Purkinje cell (primary cell): ENCODE results near the gene HINFP. TPM values are rescaled to one million over a fixed set of nuclear protein-coding genes. Genes with fewer than 3 reads are reported as not detected.

Experiments
- polyA plus RNA-seq: library from polyadenylated mRNA; unstranded; fragments of >200 nt; fragmentation: Nextera tagmentation; gene quantifications from 2 replicates; pipeline ENCODE4 v1.2.1, GENCODE V29; 2014

The HINFP gene
- polyA plus RNA-seq: 4.5 and 4.8 TPM in 2 replicates

GRCh38 chr11:119121008-119121810 lies at the start of gene HINFP:
Gene HINFP (plus strand): TSS chr11:119121580. CDS start chr11:119126945, 5,365 bp downstream.

GRCh38 chr11:119084663-119085436 lies 36.5 kb upstream of the HINFP start, which contains the start of gene HMBS:
Gene HMBS (plus strand): TSS chr11:119084881. CDS start chr11:119085034, 153 bp downstream.

GRCh38 chr11:119101759-119102423 lies 19.5 kb upstream of the HINFP start, which contains the start of gene DPAGT1:
Gene DPAGT1 (minus strand): TSS chr11:119101853. CDS start chr11:119101655, 198 bp downstream.

GRCh38 chr11:119106564-119107537 lies 14.5 kb upstream of the HINFP start, which contains the start of gene C2CD2L:
Gene C2CD2L (plus strand): TSS chr11:119107344. CDS start chr11:119107742, 398 bp downstream.

GRCh38 chr11:119149018-119149785 lies 27.8 kb downstream of the HINFP start, which contains the start of gene ABCG4:
Gene ABCG4 (plus strand): TSS chr11:119149052. CDS start chr11:119149966, 914 bp downstream.

GRCh38 chr11:119168471-119169281 lies 47.3 kb downstream of the HINFP start, which contains the start of gene NLRX1:
Gene NLRX1 (plus strand): TSS chr11:119168725. CDS start chr11:119171404, 2,679 bp downstream.

Other genes starting within 250 kb of the HINFP start
- gene CXCR5, start 237.7 kb upstream of the HINFP start, polyA plus RNA-seq: 0.42 TPM in 1 of 2 replicates, not detected in the other
- gene BCL9L, start 195.7 kb upstream of the HINFP start, polyA plus RNA-seq: 0.06 TPM in 1 of 2 replicates, not detected in the other
- gene UPK2, start 165.3 kb upstream of the HINFP start, polyA plus RNA-seq: not detected in 2 replicates
- not detected in 2 replicates for gene FOXR1, start 149.8 kb upstream of the HINFP start, polyA plus RNA-seq
- 12.6 and 14.6 TPM in 2 replicates for gene CENATAC, start 123.4 kb upstream of the HINFP start, polyA plus RNA-seq
- 686 and 722 TPM in 2 replicates for gene RPS25, start 103.2 kb upstream of the HINFP start, polyA plus RNA-seq
- gene TRAPPC4, start 102.8 kb upstream of the HINFP start, polyA plus RNA-seq: 157 and 230 TPM in 2 replicates
- gene SLC37A4, start 90.7 kb upstream of the HINFP start, polyA plus RNA-seq: 0.53 and 3.8 TPM in 2 replicates
- gene HYOU1, start 64.4 kb upstream of the HINFP start, polyA plus RNA-seq: 25.1 and 35.7 TPM in 2 replicates
- gene VPS11, start 53.8 kb upstream of the HINFP start, polyA plus RNA-seq: 70.8 and 72.3 TPM in 2 replicates
- 7.6 and 8.5 TPM in 2 replicates for gene HMBS, start 36.7 kb upstream of the HINFP start, polyA plus RNA-seq
- gene DPAGT1, start 19.7 kb upstream of the HINFP start, polyA plus RNA-seq: 40.2 and 51.7 TPM in 2 replicates
- gene C2CD2L, start 14.2 kb upstream of the HINFP start, polyA plus RNA-seq: 3.4 and 5.0 TPM in 2 replicates
- 5.4 and 5.6 TPM in 2 replicates for gene ABCG4, start 27.5 kb downstream of the HINFP start, polyA plus RNA-seq
- 0.23 TPM in 1 of 2 replicates, not detected in the other for gene NLRX1, start 47.1 kb downstream of the HINFP start, polyA plus RNA-seq
- gene NHERF4, start 63.9 kb downstream of the HINFP start, polyA plus RNA-seq: not detected in 2 replicates
- 10.4 and 17.6 TPM in 2 replicates for gene CBL, start 84.8 kb downstream of the HINFP start, polyA plus RNA-seq
- gene MCAM, start 195.6 kb downstream of the HINFP start, polyA plus RNA-seq: 96.9 and 152 TPM in 2 replicates
- gene RNF26, start 212.9 kb downstream of the HINFP start, polyA plus RNA-seq: 3.4 and 8.3 TPM in 2 replicates
- not detected in 2 replicates for gene C1QTNF5, start 219.3 kb downstream of the HINFP start, polyA plus RNA-seq
- not detected in 2 replicates for gene MFRP, start 225.1 kb downstream of the HINFP start, polyA plus RNA-seq